Astrocyte of the spinal cord (primary cell): ENCODE measurements around the gene NCKAP1.
"Not testable (repeated sequence)": the region's sequence is repeated elsewhere in the genome, so short reads cannot be mapped to it uniquely, and the experiment has no call there.

ENCODE experiments used
- DNase-seq: peaks from one replicate; pipeline ENCODE4 v3.0.0; 2011; ENCODE audit warnings: low read depth, low spot score
- H3K4me3 ChIP-seq: 2 replicates; pipeline ENCODE4 v1.5.1; 2011; ENCODE audit warnings: low read depth, mild to moderate bottlenecking, low read length, moderate library complexity
- in situ Hi-C: cut with HindIII; loops from 2 replicates; pipeline ENCODE4 v1.10.0; 2017; ENCODE audit warnings: low sequenced_read_pairs
- TF ChIP-seq, protein P1 (sequence below): IDR thresholded peaks from 2 replicates; pipeline ENCODE4 v1.5.1; 2012; ENCODE audit warnings: low read depth, mild to moderate bottlenecking, low read length, inconsistent platforms

The NCKAP1 gene

DNA sequence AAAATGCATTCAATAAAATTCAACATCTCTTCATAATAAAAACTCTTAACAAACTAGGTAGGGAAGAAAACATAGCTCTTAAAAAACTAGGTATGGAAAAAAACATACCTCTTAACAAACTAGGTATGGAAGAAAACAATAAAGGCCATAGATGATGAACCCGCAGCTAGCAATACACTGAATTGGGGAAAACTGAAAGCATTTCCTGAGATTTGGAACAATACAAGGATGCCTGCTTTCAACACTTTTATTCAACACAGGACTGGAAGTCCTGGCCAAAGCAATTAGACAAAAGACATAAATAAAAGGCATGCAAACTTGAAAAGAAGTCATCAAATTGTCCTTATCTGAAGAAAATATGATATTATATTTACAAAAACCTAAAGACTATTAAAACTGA lies 67.8 kb downstream of the NCKAP1 start:
- in situ Hi-C loops = no loop called here
- no peak for DNase-seq
- H3K4me3 ChIP-seq = no peak overlapping the region
- TF ChIP-seq, protein P1, sequence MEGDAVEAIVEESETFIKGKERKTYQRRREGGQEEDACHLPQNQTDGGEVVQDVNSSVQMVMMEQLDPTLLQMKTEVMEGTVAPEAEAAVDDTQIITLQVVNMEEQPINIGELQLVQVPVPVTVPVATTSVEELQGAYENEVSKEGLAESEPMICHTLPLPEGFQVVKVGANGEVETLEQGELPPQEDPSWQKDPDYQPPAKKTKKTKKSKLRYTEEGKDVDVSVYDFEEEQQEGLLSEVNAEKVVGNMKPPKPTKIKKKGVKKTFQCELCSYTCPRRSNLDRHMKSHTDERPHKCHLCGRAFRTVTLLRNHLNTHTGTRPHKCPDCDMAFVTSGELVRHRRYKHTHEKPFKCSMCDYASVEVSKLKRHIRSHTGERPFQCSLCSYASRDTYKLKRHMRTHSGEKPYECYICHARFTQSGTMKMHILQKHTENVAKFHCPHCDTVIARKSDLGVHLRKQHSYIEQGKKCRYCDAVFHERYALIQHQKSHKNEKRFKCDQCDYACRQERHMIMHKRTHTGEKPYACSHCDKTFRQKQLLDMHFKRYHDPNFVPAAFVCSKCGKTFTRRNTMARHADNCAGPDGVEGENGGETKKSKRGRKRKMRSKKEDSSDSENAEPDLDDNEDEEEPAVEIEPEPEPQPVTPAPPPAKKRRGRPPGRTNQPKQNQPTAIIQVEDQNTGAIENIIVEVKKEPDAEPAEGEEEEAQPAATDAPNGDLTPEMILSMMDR = no peak

DNA sequence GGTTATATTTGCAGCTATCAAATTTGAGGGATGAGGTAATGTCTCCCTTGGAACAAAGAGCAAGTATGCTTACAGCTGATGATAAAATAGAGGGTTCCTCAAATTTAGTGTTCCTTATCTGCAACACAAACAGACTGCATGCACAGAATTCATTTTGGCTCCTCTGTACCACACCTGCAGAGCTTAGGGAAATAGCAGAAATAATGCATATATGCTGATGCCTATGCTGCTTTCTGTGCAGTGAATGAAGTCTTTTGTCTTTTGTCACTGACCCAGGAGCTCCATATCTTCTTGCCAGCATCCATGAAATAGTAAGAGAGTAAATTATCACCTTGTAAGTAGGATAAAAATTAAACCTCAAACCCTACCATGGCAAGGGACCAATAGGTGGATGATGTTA lies 69.8 kb downstream of the NCKAP1 start:
- H3K4me3 ChIP-seq = no peak overlapping the region
- TF ChIP-seq, protein P1 = no peak
- in situ Hi-C loops = no loop called here
- no peak for DNase-seq

DNA sequence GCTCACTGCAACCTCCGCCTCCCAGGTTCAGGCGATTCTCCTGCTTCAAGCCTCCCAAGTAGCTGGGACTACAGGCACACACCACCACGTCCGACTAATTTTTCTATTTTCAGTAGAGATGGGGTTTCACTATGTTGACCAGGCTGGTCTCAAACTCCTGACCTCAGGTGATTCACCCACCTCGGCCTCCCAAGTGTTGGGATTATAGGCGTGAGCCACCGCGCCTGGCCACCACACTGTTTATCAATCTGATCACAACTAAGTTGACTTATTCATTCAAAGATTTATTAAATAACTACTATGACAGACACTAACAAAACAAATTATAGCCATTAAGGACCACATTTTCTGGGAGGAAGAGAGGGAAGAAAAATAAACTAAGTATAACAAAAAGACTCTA lies 71.9 kb downstream of the NCKAP1 start:
- H3K4me3 ChIP-seq, in situ Hi-C loops, DNase-seq: not testable (repeated sequence)

DNA sequence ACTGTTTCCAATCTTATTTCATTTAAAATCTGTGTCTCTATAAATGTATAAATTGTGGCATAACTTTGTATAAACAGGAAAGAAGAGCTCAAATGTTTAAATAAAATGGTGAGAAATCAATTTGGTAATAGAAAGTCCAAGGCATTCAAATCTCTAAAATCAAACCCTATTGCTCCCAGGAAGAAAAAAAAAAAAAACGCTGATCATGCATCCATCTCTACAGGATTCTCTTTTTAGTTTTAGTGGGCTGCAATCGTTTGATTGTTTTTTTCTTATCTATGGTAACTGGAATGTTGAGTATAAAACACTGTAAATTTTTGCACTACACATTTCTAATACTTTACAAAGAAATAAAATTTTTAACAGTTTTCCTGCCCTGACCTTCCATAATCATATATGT lies 75.6 kb downstream of the NCKAP1 start:
- in situ Hi-C loops = no loop called here
- TF ChIP-seq, protein P1 = no peak
- no peak overlapping the region for H3K4me3 ChIP-seq
- DNase-seq = no peak

DNA sequence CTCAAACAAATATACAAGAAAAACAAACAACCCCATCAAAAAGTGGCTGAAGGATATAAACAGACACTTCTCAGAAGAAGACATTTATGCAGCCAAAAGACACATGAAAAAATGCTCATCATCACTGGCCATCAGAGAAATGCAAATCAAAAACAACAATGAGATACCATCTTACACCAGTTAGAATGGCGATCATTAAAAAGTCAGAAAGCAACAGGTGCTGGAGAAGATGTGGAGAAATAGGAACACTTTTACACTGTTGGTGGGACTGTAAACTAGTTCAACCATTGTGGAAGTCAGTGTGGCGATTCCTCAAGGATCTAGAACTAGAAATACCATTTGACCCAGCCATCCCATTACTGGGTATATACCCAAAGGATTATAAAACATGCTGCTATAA lies 77.4 kb downstream of the NCKAP1 start:
- DNase-seq, H3K4me3 ChIP-seq, in situ Hi-C loops: not testable (repeated sequence)

DNA sequence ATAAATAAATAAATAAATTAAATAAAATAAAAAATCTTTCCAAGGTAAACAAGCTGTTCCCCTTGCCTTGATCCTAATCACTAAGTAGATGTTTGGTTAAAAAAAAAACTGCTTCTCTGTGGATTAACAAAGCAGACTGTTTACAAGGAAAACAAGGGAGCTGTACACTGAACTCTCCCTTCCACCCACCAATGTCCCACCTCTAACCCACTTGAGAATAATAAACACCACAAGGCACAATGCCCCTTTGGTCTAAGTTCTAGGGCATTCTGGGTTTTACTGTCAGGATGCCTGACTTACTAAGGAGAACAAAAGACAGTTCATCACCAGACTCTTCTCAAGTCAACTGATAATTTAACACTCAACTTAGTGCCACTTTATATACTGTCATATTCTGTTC lies 83.5 kb downstream of the NCKAP1 start:
- no peak overlapping the region for H3K4me3 ChIP-seq
- no peak for DNase-seq
- in situ Hi-C loops = no loop called here
- TF ChIP-seq, protein P1 = no peak

DNA sequence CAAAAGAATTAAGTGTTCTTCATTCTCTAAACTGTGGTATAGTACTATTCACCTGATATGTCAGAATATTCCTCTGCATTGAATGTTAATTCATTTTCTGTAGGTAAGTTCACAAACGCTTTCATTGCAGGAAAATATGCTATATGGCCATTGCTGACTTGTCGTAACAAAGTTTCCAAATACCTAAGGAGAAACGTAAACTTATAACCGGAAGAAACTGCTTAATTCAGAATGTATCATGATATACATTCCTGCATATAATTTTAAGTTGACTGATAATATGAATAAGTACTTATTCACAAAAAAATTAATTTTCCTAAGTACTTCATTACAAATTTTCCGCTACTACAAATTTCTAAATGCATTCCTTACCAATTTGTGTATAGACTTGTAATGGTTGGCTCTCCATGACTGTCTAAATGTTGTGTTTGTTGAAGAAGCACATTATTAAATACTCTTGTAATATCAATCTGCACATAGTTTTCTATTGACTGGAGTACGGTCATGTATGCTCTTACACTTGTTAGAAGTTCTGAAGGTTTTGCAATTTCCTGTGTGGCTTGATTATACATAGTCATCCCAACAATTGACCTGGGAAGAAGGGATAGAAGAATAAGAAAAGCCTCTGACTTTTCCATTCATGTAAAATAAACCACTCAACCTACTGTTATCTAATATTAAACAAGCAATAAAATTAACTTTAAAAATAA lies 85.4 kb downstream of the NCKAP1 start:
- in situ Hi-C loops = no loop called here
- peak; percentile 52 for DNase-seq
- TF ChIP-seq, protein P1 = no peak
- H3K4me3 ChIP-seq = no peak overlapping the region
